ENCODE data around the gene ERMARD.

DNA sequence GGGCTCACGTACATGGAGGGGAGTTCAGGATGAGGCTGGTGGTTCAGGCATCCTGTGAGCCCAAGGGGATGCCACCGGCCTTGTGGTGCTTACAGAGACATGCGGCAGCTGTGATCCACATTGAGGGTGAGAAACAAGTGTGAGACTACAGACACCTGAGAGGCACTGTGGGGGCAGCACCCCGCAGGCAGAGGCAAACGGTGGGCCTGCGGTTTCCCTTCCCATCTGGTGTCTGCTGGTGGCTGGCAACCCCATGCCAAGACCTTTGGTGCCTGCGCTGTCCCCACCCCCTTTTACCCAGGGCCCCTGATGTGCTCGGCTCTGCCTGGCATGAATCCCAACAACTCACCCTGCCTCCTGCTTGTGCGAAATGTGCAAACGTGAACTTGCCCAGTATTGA, 42.0 kb downstream of the ERMARD start:
- no peak for TF ChIP-seq POLR2A (IDR thresholded peaks at IDR 0.05)
- TF ChIP-seq CTCF (IDR thresholded peaks at IDR 0.05): no peak

Measured in esophagus squamous epithelium (tissue), 4 donors.